Fibroblast of lung (primary cell): Measurements from ENCODE around the gene COL24A1. TPM values are rescaled to one million over a fixed set of nuclear protein-coding genes. Genes with fewer than 3 reads are reported as not detected.

Experiments used
- DNase-seq, 2 donors: peaks; one replicate each; pipeline versions ENCODE4 v3.0.0 to v3.0.0-alpha.2; 2010; ENCODE audit warnings: low read depth in 2 of 2
- H2AFZ ChIP-seq: 2 replicates; pipeline ENCODE4 v1.5.1; 2012; ENCODE audit warnings: low read length, control low read depth, inconsistent platforms
- H3K27ac ChIP-seq: 2 replicates; pipeline ENCODE4 v1.5.1; 2011; ENCODE audit warnings: low read length, control low read depth; ENCODE audit not compliant: insufficient read depth
- H3K27me3 ChIP-seq: 2 replicates; pipeline ENCODE4 v1.5.1; 2011; ENCODE audit warnings: mild to moderate bottlenecking, low read length; ENCODE audit not compliant: control insufficient read depth, insufficient read depth
- H3K36me3 ChIP-seq: 2 replicates; pipeline ENCODE4 v1.5.1; 2011; ENCODE audit warnings: low read length; ENCODE audit not compliant: control insufficient read depth, insufficient read depth
- H3K4me1 ChIP-seq: 2 replicates; pipeline ENCODE4 v1.5.1; 2011; ENCODE audit warnings: low read length; ENCODE audit not compliant: control insufficient read depth, insufficient read depth; ENCODE audit errors: extremely low read depth
- H3K4me2 ChIP-seq: 2 replicates; pipeline ENCODE4 v1.5.1; 2011; ENCODE audit warnings: low read length, control low read depth; ENCODE audit not compliant: insufficient read depth; ENCODE audit errors: extremely low read depth
- H3K4me3 ChIP-seq, 4 experiments: fragments of 200-600 bp in 1 of 4; sonication (generic) in 1 of 4; replicated peaks in 1 of 4; 2 replicates each; pipeline ENCODE4 v1.5.1; 2011 to 2016; ENCODE audit warnings: low read length in 4 of 4, low read depth in 3 of 4, mild to moderate bottlenecking in 3 of 4, control low read depth in 2 of 4, inconsistent platforms in 1 of 4, mixed read lengths in 1 of 4; ENCODE audit not compliant: insufficient read depth in 1 of 4; ENCODE audit errors: control extremely low read depth in 1 of 4
- H3K79me2 ChIP-seq: 2 replicates; pipeline ENCODE4 v1.5.1; 2012; ENCODE audit warnings: mild to moderate bottlenecking, low read length, inconsistent platforms; ENCODE audit not compliant: control insufficient read depth, insufficient read depth
- H3K9ac ChIP-seq: 2 replicates; pipeline ENCODE4 v1.5.1; 2011; ENCODE audit warnings: mild to moderate bottlenecking, low read length, control low read depth; ENCODE audit not compliant: insufficient read depth
- H3K9me3 ChIP-seq: 2 replicates; pipeline ENCODE4 v1.5.1; 2012; ENCODE audit warnings: low read depth, low read length; ENCODE audit not compliant: control insufficient read depth, insufficient read depth
- H4K20me1 ChIP-seq: 2 replicates; pipeline ENCODE4 v1.5.1; 2011; ENCODE audit warnings: low read length; ENCODE audit not compliant: control insufficient read depth, insufficient read depth; ENCODE audit errors: extremely low read depth
- CTCF ChIP-seq, 2 donors: IDR thresholded peaks in 1 of 2; conservative IDR thresholded peaks in 1 of 2; 1 replicate in 1 of 2; 2 replicates in 1 of 2; pipeline ENCODE4 v1.5.1; 2011 to 2012; ENCODE audit warnings: low read length in 2 of 2, control low read depth in 1 of 2, inconsistent platforms in 1 of 2, low read depth in 1 of 2, mild to moderate bottlenecking in 1 of 2
- EZH2 ChIP-seq: IDR thresholded peaks from 2 replicates; pipeline ENCODE4 v1.5.1; 2012; ENCODE audit warnings: low read length, control low read depth, mild to moderate bottlenecking; ENCODE audit errors: missing control alignments
- polyA plus RNA-seq, 2 donors: library from polyadenylated mRNA; depleted of rRNA in 1 of 2; stranded (reverse) in 1 of 2; unstranded in 1 of 2; fragments of >200 nt; gene quantifications; 2 replicates each; pipeline ENCODE4 v1.2.1, GENCODE V29; 2011 to 2012; ENCODE audit warnings: missing spikeins in 1 of 2
- total RNA-seq: library from RNA; depleted of rRNA; stranded (reverse); fragments of >200 nt; gene quantifications from 2 replicates; pipeline ENCODE4 v1.2.1, GENCODE V29; 2014

Gene COL24A1
- total and polyA plus RNA-seq, 2 donors (not counting 1 experiment from before 2014, with no cell fraction given): 0.31 to 3.3 TPM

- no peaks in the 10 kb centered on the region for H3K36me3 ChIP-seq
- no peak overlapping the region for H3K4me3 ChIP-seq
- no peaks in the 10 kb centered on the region for H3K79me2 ChIP-seq
- no peaks in the 10 kb centered on the region for H3K27me3 ChIP-seq
- H2AFZ ChIP-seq: peak overlapping the region; percentile 24
- H3K9ac ChIP-seq: no peak overlapping the region
- no peak overlapping the region for H3K27ac ChIP-seq
- DNase-seq: peak; percentile 6 to 44
- no peaks in the 10 kb centered on the region for H3K9me3 ChIP-seq
- no peaks in the 10 kb centered on the region for H4K20me1 ChIP-seq
- no peaks in the 10 kb centered on the region for H3K4me1 ChIP-seq
- no peak for TF ChIP-seq EZH2
- TF ChIP-seq CTCF (conservative IDR thresholded peaks at IDR 0.05 in 1 of 2, IDR thresholded peaks at IDR 0.05 in 1 of 2; ENCODE audit: low read depth in 1 of 2, low read length in 2 of 2): peak; percentile 59 to 65
- no peak overlapping the region for H3K4me2 ChIP-seq
Observed at GRCh38 chr1:85884372-85885035, 272.1 kb downstream of the COL24A1 start.

- no peak overlapping the region for H3K4me3 ChIP-seq
- no peaks in the 10 kb centered on the region for H3K9me3 ChIP-seq
- DNase-seq: no peak
- H4K20me1 ChIP-seq: no peaks in the 10 kb centered on the region
- H2AFZ ChIP-seq: no peak overlapping the region
- H3K27me3 ChIP-seq: no peaks in the 10 kb centered on the region
- TF ChIP-seq EZH2 (no peak), CTCF (conservative IDR thresholded peaks at IDR 0.05 in 1 of 2, IDR thresholded peaks at IDR 0.05 in 1 of 2; ENCODE audit: low read depth in 1 of 2, low read length in 2 of 2) (no peak)
- H3K9ac ChIP-seq: no peak overlapping the region
- no peaks in the 10 kb centered on the region for H3K4me1 ChIP-seq
- H3K4me2 ChIP-seq: no peak overlapping the region
- no peak overlapping the region for H3K27ac ChIP-seq
- no peaks in the 10 kb centered on the region for H3K36me3 ChIP-seq
- no peaks in the 10 kb centered on the region for H3K79me2 ChIP-seq
Observed at GRCh38 chr1:85867189-85867588, 289.4 kb downstream of the COL24A1 start.

GRCh38 chr1:85865213-85865612 is 291.4 kb downstream of the COL24A1 start:
- Histone ChIP-seq H3K79me2 (no peaks in the 10 kb centered on the region), H3K36me3 (no peaks in the 10 kb centered on the region), H3K9ac (no peak overlapping the region), H4K20me1 (no peaks in the 10 kb centered on the region), H3K27me3 (no peaks in the 10 kb centered on the region), H2AFZ (no peak overlapping the region), H3K27ac (no peak overlapping the region), H3K4me1 (no peaks in the 10 kb centered on the region), H3K4me2 (no peak overlapping the region), H3K4me3 (no peak overlapping the region), H3K9me3 (no peaks in the 10 kb centered on the region)
- no peak for TF ChIP-seq CTCF (conservative IDR thresholded peaks at IDR 0.05 in 1 of 2, IDR thresholded peaks at IDR 0.05 in 1 of 2; ENCODE audit: low read depth in 1 of 2, low read length in 2 of 2)
- TF ChIP-seq EZH2: no peak
- peak in 1 of 2 donors; percentile 54 for DNase-seq
